CD4-positive, alpha-beta T cell treated with Interleukin-2 at 100 ng/mL for 4 hours (primary cell): Measurements from ENCODE around the gene ANO10.
"Not testable (repeated sequence)": the region's sequence is repeated elsewhere in the genome, so short reads cannot be mapped to it uniquely, and the experiment has no call there.

Source experiments
- DNase-seq: peaks from one replicate; pipeline ENCODE4 v3.0.0-alpha.2; 2020; ENCODE audit warnings: low spot score

Gene ANO10

GRCh38 chr3:43372007-43372740, 249.6 kb downstream of the ANO10 start:
- no peak for DNase-seq

GRCh38 chr3:43371494-43371893, 250.3 kb downstream of the ANO10 start:
- DNase-seq: no peak

- no peak for DNase-seq
Measured at GRCh38 chr3:43370293-43370980, 251.4 kb downstream of the ANO10 start.

GRCh38 chr3:43369404-43370292, 252.2 kb downstream of the ANO10 start:
- no peak for DNase-seq

GRCh38 chr3:43366885-43367284, 254.9 kb downstream of the ANO10 start:
- no peak for DNase-seq

- DNase-seq: no peak
Measured at GRCh38 chr3:43366481-43366880, 255.3 kb downstream of the ANO10 start.

- no peak for DNase-seq
Measured at GRCh38 chr3:43365601-43366305, 256.1 kb downstream of the ANO10 start.

GRCh38 chr3:43364926-43365325, 256.9 kb downstream of the ANO10 start:
- no peak for DNase-seq

GRCh38 chr3:43364494-43364893, 257.3 kb downstream of the ANO10 start:
- DNase-seq: no peak

GRCh38 chr3:43363621-43364266, 258.1 kb downstream of the ANO10 start:
- DNase-seq: no peak

- DNase-seq: no peak
Measured at GRCh38 chr3:43362961-43363360, 258.9 kb downstream of the ANO10 start.

- no peak for DNase-seq
Measured at GRCh38 chr3:43362183-43362582, 259.6 kb downstream of the ANO10 start.

- no peak for DNase-seq
Measured at GRCh38 chr3:43361077-43361476, 260.7 kb downstream of the ANO10 start.

- DNase-seq: not testable (repeated sequence)
Measured at GRCh38 chr3:43356033-43356432, 265.8 kb downstream of the ANO10 start.

- DNase-seq: no peak
Measured at GRCh38 chr3:43353923-43354670, 267.7 kb downstream of the ANO10 start.

GRCh38 chr3:43353393-43353792, 268.4 kb downstream of the ANO10 start:
- no peak for DNase-seq

GRCh38 chr3:43349716-43350115, 272.1 kb downstream of the ANO10 start:
- DNase-seq: no peak

GRCh38 chr3:43348852-43349574, 272.8 kb downstream of the ANO10 start:
- DNase-seq: no peak

- no peak for DNase-seq
Measured at GRCh38 chr3:43348350-43348749, 273.5 kb downstream of the ANO10 start.

GRCh38 chr3:43347774-43348173, 274.0 kb downstream of the ANO10 start:
- DNase-seq: no peak
